ENCODE results near the gene EBF3. TPM values are rescaled to one million over a fixed set of nuclear protein-coding genes. Genes with fewer than 3 reads are reported as not detected.

Gene EBF3
- total RNA-seq, 1 experiment from 2014 or later: 0.64 TPM

GRCh38 chr10:129825221-129825620, 138.9 kb downstream of the EBF3 start:
- Histone ChIP-seq H3K27ac (ENCODE audit: low read length) (no peak overlapping the region), H3K27me3 (ENCODE audit: control insufficient read depth, insufficient read depth, low read length) (0 out of 2 replicates have a peak, but pooled peaks cover 2% of the 10 kb centered on the region), H3K4me1 (ENCODE audit: control insufficient read depth, insufficient read depth, low read length) (no peaks in the 10 kb centered on the region), H3K4me3 (ENCODE audit: low read depth in 2 of 2, low read length in 2 of 2) (no peak overlapping the region), H3K9me3 (ENCODE audit: control insufficient read depth, insufficient read depth, low read depth, low read length) (no peaks in the 10 kb centered on the region), H3K36me3 (ENCODE audit: control insufficient read depth, insufficient read depth, low read length) (no peaks in the 10 kb centered on the region)
- ATAC-seq (no peak), DNase-seq (ENCODE audit: low read depth, low spot score) (no peak)
- TF ChIP-seq SIN3A (IDR thresholded peaks at IDR 0.05; ENCODE audit: borderline replicate concordance, insufficient read depth, low read depth, low read length): no peak
- TF ChIP-seq POLR2AphosphoS5 (IDR thresholded peaks at IDR 0.05; ENCODE audit: low read depth, low read length): no peak
- TF ChIP-seq CTCF (IDR thresholded peaks at IDR 0.05): no peak
- no peak for TF ChIP-seq TCF7L2 (IDR thresholded peaks at IDR 0.05; ENCODE audit: low read depth, low read length)
- no peak for TF ChIP-seq REST (IDR thresholded peaks at IDR 0.05; ENCODE audit: insufficient read depth in 1 of 2, low read depth in 2 of 2, low read length in 1 of 2)
- intact Hi-C loops (cut with micrococcal nuclease; ENCODE audit: unreplicated experiment): no loop called here
- CTCF ChIA-PET: no interaction called here
- no TSS peak for BruUV-seq (replicated peaks)
- in situ Hi-C loops (cut with HindIII; ENCODE audit: low pct_unique_long_range_greater_than_20kb, low sequenced_read_pairs): no loop called here
- POLR2A ChIA-PET: no interaction called here

- Histone ChIP-seq H3K4me3 (ENCODE audit: low read depth in 2 of 2, low read length in 2 of 2) (no peak overlapping the region), H3K4me1 (ENCODE audit: control insufficient read depth, insufficient read depth, low read length) (no peaks in the 10 kb centered on the region), H3K27me3 (ENCODE audit: control insufficient read depth, insufficient read depth, low read length) (no peaks in the 10 kb centered on the region), H3K9me3 (ENCODE audit: control insufficient read depth, insufficient read depth, low read depth, low read length) (no peaks in the 10 kb centered on the region), H3K36me3 (ENCODE audit: control insufficient read depth, insufficient read depth, low read length) (no peaks in the 10 kb centered on the region), H3K27ac (ENCODE audit: low read length) (no peak overlapping the region)
- ChIA-PET POLR2A (interaction anchor here (0.6 kb wide), 1 partner anchor 360 kb away, joined by 3 read pairs; no protein-coding TSS in a partner anchor), CTCF (no interaction called here)
- no TSS peak for BruUV-seq (replicated peaks)
- ATAC-seq (no peak), DNase-seq (ENCODE audit: low read depth, low spot score) (no peak)
- TF ChIP-seq POLR2AphosphoS5 (IDR thresholded peaks at IDR 0.05; ENCODE audit: low read depth, low read length): no peak
- no peak for TF ChIP-seq CTCF (IDR thresholded peaks at IDR 0.05)
- TF ChIP-seq REST (IDR thresholded peaks at IDR 0.05; ENCODE audit: insufficient read depth in 1 of 2, low read depth in 2 of 2, low read length in 1 of 2): no peak
- no peak for TF ChIP-seq TCF7L2 (IDR thresholded peaks at IDR 0.05; ENCODE audit: low read depth, low read length)
- no peak for TF ChIP-seq SIN3A (IDR thresholded peaks at IDR 0.05; ENCODE audit: borderline replicate concordance, insufficient read depth, low read depth, low read length)
- intact Hi-C loops (cut with micrococcal nuclease; ENCODE audit: unreplicated experiment) (no loop called here), in situ Hi-C loops (cut with HindIII; ENCODE audit: low pct_unique_long_range_greater_than_20kb, low sequenced_read_pairs) (no loop called here)
Measured at GRCh38 chr10:129820451-129820850, 143.6 kb downstream of the EBF3 start.
